Measurements from ENCODE around the gene GUCY2F. TPM values are rescaled to one million over a fixed set of nuclear protein-coding genes. Genes with fewer than 3 reads are reported as not detected.

Gene GUCY2F
- total and polyA plus RNA-seq, 2 donors (not counting 3 experiments of a cell fraction or from before 2014, with no cell fraction given), result 0.01 TPM; not detected in 1

- BruUV-seq (replicated peaks), result no TSS peak
- Histone ChIP-seq H3K79me2 (ENCODE audit: control insufficient read depth, insufficient read depth, low read length) (no peaks in the 10 kb centered on the region), H3K4me3 (replicated peaks in 1 of 3; ENCODE audit: insufficient read depth in 1 of 3, low read depth in 1 of 3, low read length in 3 of 3) (no peak overlapping the region), H3K9me1 (replicated peaks; ENCODE audit: control insufficient read depth, extremely low read depth, insufficient read depth, low read length) (no peaks in the 10 kb centered on the region), H3K9ac (replicated peaks; ENCODE audit: extremely low read depth, insufficient read depth, low read length) (no peak overlapping the region), H3K36me3 (ENCODE audit: control insufficient read depth in 2 of 2, extremely low read depth in 1 of 2, insufficient read depth in 2 of 2, low read length in 2 of 2) (no peaks in the 10 kb centered on the region), H2AFZ (ENCODE audit: low read depth, low read length) (no peak overlapping the region), H3K27ac (ENCODE audit: insufficient read depth, low read depth, low read length) (no peak overlapping the region), H3K4me1 (ENCODE audit: control insufficient read depth, extremely low read depth, insufficient read depth, low read length) (no peaks in the 10 kb centered on the region), H3K4me2 (ENCODE audit: insufficient read depth, low read length) (no peak overlapping the region), H3K27me3 (ENCODE audit: control insufficient read depth in 2 of 2, insufficient read depth in 2 of 2, low read length in 2 of 2) (no peaks in the 10 kb centered on the region), H4K20me1 (replicated peaks; ENCODE audit: control insufficient read depth, extremely low read depth, insufficient read depth, low read length) (no peaks in the 10 kb centered on the region), H3K9me3 (replicated peaks; ENCODE audit: control insufficient read depth, insufficient read depth, low read length) (no peaks in the 10 kb centered on the region)
- intact Hi-C loops (cut with micrococcal nuclease) (no loop called here), dilution Hi-C loops (cut with MboI; ENCODE audit: extremely low pct_ligation_motif_present, low sequenced_read_pairs) (no loop called here)
- POLR2A ChIA-PET, result interaction anchor here (0.7 kb wide), 1 partner anchor 82 kb away, joined by 3 read pairs; no protein-coding TSS in a partner anchor
- TF ChIP-seq MYC (IDR thresholded peaks at IDR 0.05; ENCODE audit: low read depth, low read length), result no peak
- no peak for TF ChIP-seq MAX (IDR thresholded peaks at IDR 0.05; ENCODE audit: insufficient read depth, insufficient read length)
- no peak for TF ChIP-seq CTCF (IDR thresholded peaks at IDR 0.05; ENCODE audit: extremely low read depth in 1 of 2, insufficient read depth in 1 of 2, low read depth in 1 of 2, low read length in 2 of 2)
- TF ChIP-seq FOS (IDR thresholded peaks at IDR 0.05; ENCODE audit: borderline replicate concordance, insufficient read depth, low read length), result no peak
- TF ChIP-seq JUN (IDR thresholded peaks at IDR 0.05; ENCODE audit: borderline replicate concordance, insufficient read depth, insufficient read length, low read depth), result no peak
- no peak for TF ChIP-seq POLR2AphosphoS5 (IDR thresholded peaks at IDR 0.05; ENCODE audit: insufficient read depth, low read depth, low read length)
- no peak for TF ChIP-seq GATA2 (IDR thresholded peaks at IDR 0.05; ENCODE audit: insufficient read depth, insufficient read length, low read depth, low read length)
- no peak for TF ChIP-seq POLR2A (IDR thresholded peaks at IDR 0.05; ENCODE audit: low read depth, low read length)
- no peak for TF ChIP-seq EZH2 (IDR thresholded peaks at IDR 0.05; ENCODE audit: borderline replicate concordance, low read depth, low read length, severe bottlenecking)
- no peak for DNase-seq (ENCODE audit: low read depth, low spot score)
- no peak for FAIRE-seq
- CTCF ChIA-PET, result interaction anchor here (1.2 kb wide), 1 partner anchor 57 kb away, joined by 3 read pairs; no protein-coding TSS in a partner anchor
Measured at GRCh38 chrX:109327251-109327650, 154.6 kb downstream of the GUCY2F start.

Other genes starting within 250 kb of the GUCY2F start
- gene NXT2, start 54.8 kb upstream of the GUCY2F start, total RNA-seq, result 3.8 and 5.3 TPM in 2 replicates
- 2.0 and 2.2 TPM in 2 replicates for gene NXT2, start 54.8 kb upstream of the GUCY2F start, polyA plus RNA-seq
- 0.31 and 0.44 TPM in 2 replicates for gene KCNE5, start 143.1 kb upstream of the GUCY2F start, total RNA-seq
- 0.15 and 0.27 TPM in 2 replicates for gene KCNE5, start 143.1 kb upstream of the GUCY2F start, polyA plus RNA-seq

Measured in endothelial cell of umbilical vein (primary cell).